GM19463 (cell line): ENCODE results near the gene TBC1D3B.
"Not testable (repeated sequence)": the region's sequence is repeated elsewhere in the genome, so short reads cannot be mapped to it uniquely, and the experiment has no call there.

Experiments used
- ATAC-seq: cut with Tn5 transposase; IDR thresholded peaks from one replicate; pipeline ENCODE4 v1.9.1; 2021; ENCODE audit warnings: mild to moderate bottlenecking, moderate library complexity; ENCODE audit not compliant: unreplicated experiment

TBC1D3B gene

GRCh38 chr17:36176536-36176935, at the start of gene TBC1D3B:
TBC1D3B (minus strand) TSS chr17:36176636; CDS start chr17:36175050, 1,586 bp downstream.
- ATAC-seq, result not testable (repeated sequence)

DNA sequence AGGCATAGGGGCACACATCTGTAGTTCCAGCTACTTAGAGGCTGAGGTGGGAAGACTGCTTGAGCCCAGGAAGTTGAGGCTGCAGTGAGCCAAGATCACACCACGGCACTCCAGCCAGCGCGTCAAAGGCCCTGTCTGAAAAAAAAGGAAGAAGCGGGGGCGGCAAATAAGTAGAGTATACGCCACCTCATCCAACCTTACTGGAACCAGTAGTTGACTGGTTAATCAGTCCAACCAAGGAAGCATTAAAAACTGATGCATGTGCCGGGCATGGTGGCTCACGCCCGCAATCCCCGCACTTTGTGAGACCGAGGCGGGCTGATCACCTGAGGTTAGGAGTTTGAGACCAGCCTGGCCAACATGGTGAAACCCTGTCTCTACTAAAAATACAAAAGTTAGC, 46.5 kb upstream of the TBC1D3B start:
- not testable (repeated sequence) for ATAC-seq

GRCh38 chr17:36221581-36222100, 45.2 kb upstream of the TBC1D3B start:
- not testable (repeated sequence) for ATAC-seq

GRCh38 chr17:36220737-36221580, 44.5 kb upstream of the TBC1D3B start:
- not testable (repeated sequence) for ATAC-seq

DNA sequence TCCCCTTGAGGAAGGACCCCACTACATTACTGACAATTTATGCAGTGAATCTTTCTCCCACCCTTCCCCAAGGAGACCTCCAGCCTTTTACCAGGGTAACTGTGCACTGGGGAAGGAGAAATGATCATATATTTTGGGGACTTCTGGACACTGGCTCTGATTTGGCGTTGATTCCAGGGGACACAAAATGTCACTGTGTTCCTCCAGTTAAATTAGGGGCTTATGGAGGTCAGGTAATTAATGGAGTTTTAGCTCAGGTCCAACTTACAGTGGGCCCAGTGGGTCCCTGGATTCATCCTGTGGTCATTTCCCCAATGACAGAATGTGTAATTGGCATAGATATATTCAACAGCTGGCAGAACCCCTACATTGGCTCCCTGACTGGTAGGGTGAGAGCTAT, 43.1 kb upstream of the TBC1D3B start:
- not testable (repeated sequence) for ATAC-seq

- not testable (repeated sequence) for ATAC-seq
Measured at GRCh38 chr17:36215406-36216308, 39.2 kb upstream of the TBC1D3B start.

GRCh38 chr17:36214918-36215317, 38.5 kb upstream of the TBC1D3B start:
- no peak for ATAC-seq

GRCh38 chr17:36213695-36214094, 37.3 kb upstream of the TBC1D3B start:
- ATAC-seq, result no peak

DNA sequence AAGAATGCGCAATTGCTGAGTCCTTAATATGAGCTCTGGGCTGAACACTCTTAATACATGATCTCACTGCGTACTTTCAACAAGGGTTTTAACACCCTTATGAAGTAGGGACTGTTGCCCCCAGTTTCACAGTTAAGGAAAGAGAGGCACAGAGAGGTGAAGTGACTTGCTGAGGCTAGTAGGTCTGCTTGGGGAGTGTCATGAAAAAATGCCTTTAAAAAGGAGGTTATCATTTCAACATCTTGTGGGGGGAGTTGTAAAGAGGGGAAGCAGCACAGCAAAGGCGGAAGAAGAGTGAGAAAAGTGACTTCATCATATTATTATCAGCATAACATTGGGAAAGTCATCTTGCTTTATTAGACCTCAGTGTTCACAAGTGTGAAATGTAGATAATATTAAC, 36.5 kb upstream of the TBC1D3B start:
- no peak for ATAC-seq

- ATAC-seq, result no peak
Measured at GRCh38 chr17:36212272-36212605, 35.8 kb upstream of the TBC1D3B start.

GRCh38 chr17:36211484-36212271, 35.2 kb upstream of the TBC1D3B start:
- not testable (repeated sequence) for ATAC-seq

DNA sequence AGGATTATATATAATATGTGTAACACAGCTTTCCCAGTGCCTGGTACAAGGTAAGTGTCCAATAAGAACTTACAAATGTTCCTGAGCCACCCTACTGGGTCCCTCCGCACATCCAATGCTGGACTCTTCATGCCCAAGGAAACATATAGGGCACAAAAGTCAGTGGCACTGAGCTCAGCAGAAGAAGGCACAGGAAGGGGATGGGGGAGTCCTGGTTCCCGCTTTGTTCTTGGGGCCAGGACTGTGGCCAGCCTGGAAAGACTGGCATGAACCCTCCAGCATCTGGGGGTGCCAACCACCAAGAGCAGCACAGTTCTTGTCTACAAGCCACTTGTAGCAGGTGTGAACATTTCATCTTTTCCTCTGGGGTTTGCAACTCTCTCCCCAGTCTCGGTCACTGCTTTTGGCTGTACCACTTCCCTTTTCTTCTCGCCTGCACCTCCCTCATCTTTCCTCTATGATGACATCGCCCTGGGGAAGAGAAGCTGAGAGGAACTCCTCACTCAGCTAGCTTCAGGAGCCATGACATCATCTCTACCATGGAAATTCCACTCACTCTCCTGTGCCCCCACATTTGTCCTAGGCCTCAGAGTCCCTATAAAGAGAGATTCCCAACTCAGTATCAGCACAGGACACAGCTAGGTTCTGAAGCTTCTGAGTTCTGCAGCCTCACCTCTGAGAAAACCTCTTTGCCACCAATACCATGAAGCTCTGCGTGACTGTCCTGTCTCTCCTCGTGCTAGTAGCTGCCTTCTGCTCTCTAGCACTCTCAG, 34.2 kb upstream of the TBC1D3B start, which contains the start of gene CCL4L2:
Gene CCL4L2 (plus strand): TSS at position 625 of the 773 bp plus-strand sequence.
- peak; percentile 68 for ATAC-seq

DNA sequence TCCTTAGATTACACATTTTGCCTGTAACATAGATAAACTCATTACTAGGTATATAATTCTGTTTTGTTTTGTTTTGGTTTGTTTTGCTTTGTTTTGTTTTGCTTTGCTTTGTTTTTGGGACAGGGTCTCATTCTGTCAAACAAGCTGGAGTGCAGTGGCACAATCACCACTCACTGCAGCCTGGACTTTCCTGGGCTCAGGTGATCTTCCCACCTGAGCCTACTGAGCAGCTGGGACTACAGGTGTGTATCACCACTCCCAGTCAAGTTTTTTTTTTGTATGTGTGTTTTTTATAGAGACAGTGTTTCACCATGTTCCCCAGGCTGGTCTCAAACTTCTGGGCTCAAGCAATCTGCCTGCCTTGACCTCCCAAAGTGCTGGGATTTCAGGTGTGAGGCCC, 33.1 kb upstream of the TBC1D3B start:
- ATAC-seq, result no peak

DNA sequence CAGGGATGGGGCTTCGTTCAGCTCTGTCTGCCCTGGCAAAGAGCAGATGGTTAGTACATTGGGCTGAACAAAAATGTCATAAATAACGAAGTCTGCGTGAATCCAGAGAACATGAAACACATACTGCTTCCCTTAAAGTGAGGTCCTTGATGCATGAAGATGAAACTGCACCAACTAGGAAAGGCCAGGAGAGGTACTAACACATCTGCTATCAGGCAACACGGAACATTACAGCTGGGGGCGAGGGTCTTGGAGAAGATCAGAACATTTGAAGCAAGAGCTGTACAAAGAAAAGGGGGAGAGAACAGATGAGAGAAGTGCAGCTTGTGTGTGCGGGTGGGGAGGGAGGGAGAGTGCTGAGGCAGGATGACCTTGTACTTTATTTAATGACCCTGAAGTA, 30.9 kb upstream of the TBC1D3B start:
- not testable (repeated sequence) for ATAC-seq

- not testable (repeated sequence) for ATAC-seq
Measured at GRCh38 chr17:36206486-36206821, 30.0 kb upstream of the TBC1D3B start.

DNA sequence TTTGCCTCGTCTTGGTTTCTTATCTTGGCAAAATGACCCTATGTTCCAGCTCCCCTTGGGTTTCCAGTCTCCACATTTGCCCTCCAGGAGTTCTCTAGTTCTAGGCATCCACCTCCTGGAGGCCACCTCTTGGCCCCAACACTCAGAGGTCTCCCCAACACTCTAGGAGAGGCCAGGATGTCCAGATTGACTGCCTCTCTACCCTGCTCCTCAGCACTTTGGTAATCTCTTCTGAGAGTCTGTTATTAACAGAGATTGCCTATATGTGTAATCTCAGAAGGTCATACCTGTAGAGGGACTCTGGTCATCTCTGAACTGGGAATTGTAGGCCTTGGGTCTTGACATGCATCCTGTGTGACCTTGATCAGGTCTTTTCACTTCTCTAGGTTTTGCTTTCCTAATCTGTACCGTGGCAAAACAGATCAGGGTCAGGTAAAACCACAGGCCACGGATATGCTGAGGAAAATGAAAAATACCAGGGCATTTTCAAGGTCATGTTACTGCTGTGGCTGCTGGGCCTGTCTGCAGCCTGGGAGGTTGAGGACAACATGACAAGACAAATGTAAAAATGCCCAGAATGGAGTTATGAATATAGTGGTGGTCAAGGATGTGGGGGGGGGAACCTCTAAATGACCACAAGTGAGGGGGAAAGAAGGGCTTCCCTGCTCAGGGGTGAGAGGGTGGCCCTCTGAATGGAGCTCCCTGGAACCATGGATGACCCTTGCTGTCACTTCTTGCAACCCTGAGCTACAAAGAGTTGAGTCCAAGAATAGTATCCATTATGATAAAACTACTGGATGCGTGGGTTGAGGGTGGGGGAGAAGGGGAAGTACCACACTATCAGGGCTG, 29.4 kb upstream of the TBC1D3B start:
- ATAC-seq, result peak; percentile 32

DNA sequence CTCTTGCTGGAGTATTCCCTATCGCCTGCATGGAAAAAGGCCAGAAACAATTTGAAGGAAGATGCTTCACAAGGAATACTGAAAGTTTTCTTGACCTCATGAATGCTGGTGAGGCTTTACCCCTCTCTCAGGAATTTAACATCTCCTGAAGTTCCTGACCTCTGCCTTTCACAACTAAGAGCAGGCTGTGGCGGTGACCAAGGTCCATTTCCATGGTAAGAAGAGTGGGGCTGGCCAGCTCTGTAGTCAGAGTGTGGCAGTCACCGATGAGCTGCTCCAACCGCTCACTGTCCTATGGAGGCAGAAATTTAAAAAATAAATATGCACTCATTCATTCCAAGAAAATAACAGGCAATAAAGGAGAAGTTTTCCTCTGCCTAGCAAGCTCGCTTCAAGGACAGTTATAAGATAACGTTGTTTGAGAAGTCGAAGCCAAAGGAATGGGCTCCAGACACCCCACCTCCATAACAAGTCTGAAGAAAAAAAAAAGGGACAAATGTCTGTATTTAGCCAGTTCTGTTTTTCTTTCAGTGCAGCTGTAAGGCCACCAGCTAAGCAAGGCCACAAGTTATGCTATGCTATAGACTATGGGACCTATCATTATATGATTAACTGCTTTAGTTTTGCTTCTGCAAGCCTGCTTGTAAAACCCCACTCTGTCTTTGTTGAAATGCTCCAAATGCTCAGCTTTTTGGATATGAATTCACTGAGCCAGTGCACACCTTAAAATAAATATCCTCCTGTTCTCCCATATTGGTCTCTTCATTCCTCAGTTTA, 28.5 kb upstream of the TBC1D3B start:
- ATAC-seq, result no peak

DNA sequence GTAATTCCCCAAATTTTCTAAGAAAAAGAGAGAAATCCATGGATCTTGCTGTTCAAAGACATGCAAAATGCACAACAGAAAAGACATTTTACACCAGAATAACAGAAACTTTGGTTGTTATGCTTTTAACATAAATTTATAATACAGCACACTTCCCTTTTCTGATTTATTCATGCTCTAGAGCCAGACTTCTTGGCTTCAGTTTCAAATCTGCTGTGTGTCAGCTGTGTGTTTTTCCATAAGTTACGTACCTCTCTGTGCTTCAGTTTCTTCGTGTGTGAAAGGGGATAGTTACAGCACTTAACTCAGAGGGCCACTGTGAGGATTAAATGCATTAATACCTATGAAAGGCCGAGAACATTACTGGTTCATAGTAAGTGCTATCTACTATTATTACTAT, 26.9 kb upstream of the TBC1D3B start:
- ATAC-seq, result no peak
